ENCODE results near the gene HFE. TPM values are rescaled to one million over a fixed set of nuclear protein-coding genes. Genes with fewer than 3 reads are reported as not detected.

Gene HFE
- polyA plus RNA-seq, 2 of the 4 experiments (the other 2 are of a cell fraction), result 19.9 to 31.7 TPM

GRCh38 chr6:26103770-26104456, 16.7 kb downstream of the HFE start (continued):
- TF ChIP-seq FOSL2 (IDR thresholded peaks at IDR 0.05) (no peak), FOSL2 (CRISPR knock-in tag; IDR thresholded peaks at IDR 0.05) (no peak), CTCF (IDR thresholded peaks at IDR 0.05) (peak; percentile 18; the same call in 2 of the 3 replicates)

- Histone ChIP-seq H3K4me2 (peak overlapping the region; percentile 96), H3K4me3 (peak overlapping the region; percentile 43), H3K27ac (peak overlapping the region; percentile 85 to 87), H3K4me1 (peaks cover 19% of the 10 kb centered on the region), H3K9me3 (0 out of 3 replicates have a peak, but pooled peaks cover 5% of the 10 kb centered on the region)
- CTCF ChIA-PET, result interaction anchor here (0.6 to 20.7 kb wide), 7 partner anchors 11 to 1988 kb away, joined by 3 to 580 read pairs (median 4); partner anchors contain the start of gene HFE
- peak; percentile 12 to 66; a peak in 4 of 6 replicates for ATAC-seq
- POLR2A ChIA-PET, result interaction anchor here (0.6 to 3.9 kb wide), 12 partner anchors 13 to 1789 kb away, joined by 3 to 145 read pairs (median 5); a partner anchor contains a TSS
- no peak for TF ChIP-seq PBX3 (IDR thresholded peaks at IDR 0.05)
- TF ChIP-seq MAX (IDR thresholded peaks at IDR 0.05), result 0 out of 2 replicates have a peak, but pooled peaks have one; percentile 36
- TF ChIP-seq TFCP2L1 (CRISPR knock-in tag; IDR thresholded peaks at IDR 0.05), result 0 out of 2 replicates have a peak, but pooled peaks have one; percentile 5
- 32% methylated on average over 22 of the region's 22 CpGs for WGBS (ENCODE audit: missing lambda C conversion rate)
- DNase-seq (ENCODE audit: low read depth in 1 of 2, low spot score in 1 of 2), result peak in 1 of 2 experiments; percentile 75
- FAIRE-seq, result no peak
These were observed 17.4 kb downstream of the HFE start for GRCh38 chr6:26104457-26105108.

- Histone ChIP-seq H3K4me3 (no peak overlapping the region), H3K4me1 (peaks cover 19% of the 10 kb centered on the region), H3K9me3 (0 out of 3 replicates have a peak, but pooled peaks cover 5% of the 10 kb centered on the region), H3K4me2 (peak overlapping the region; percentile 96), H3K27ac (peak overlapping the region; percentile 85 to 87; a peak in 5 of 6 replicates)
- ATAC-seq (no peak), DNase-seq (ENCODE audit: low read depth in 1 of 2, low spot score in 1 of 2) (no peak), FAIRE-seq (no peak)
- CTCF ChIA-PET, result interaction anchor here (0.6 to 20.7 kb wide), 5 partner anchors 10 to 333 kb away, joined by 3 to 580 read pairs (median 4); partner anchors contain the start of gene HFE
- 95% methylated on average over 8 of the region's 8 CpGs for WGBS (ENCODE audit: missing lambda C conversion rate)
- TF ChIP-seq HOXB13 (CRISPR knock-in tag; IDR thresholded peaks at IDR 0.05; ENCODE audit: low read depth) (no peak), FOSB (CRISPR knock-in tag; IDR thresholded peaks at IDR 0.05) (no peak), JUNB (IDR thresholded peaks at IDR 0.05) (no peak), CBX8 (IDR thresholded peaks at IDR 0.05) (no peak), TP53 (CRISPR knock-in tag; IDR thresholded peaks at IDR 0.05) (no peak), HMGXB4 (CRISPR knock-in tag; IDR thresholded peaks at IDR 0.05; ENCODE audit: borderline replicate concordance) (no peak), CHD2 (IDR thresholded peaks at IDR 0.05; ENCODE audit: low read length, partially characterized antibody) (no peak), HOXA7 (CRISPR knock-in tag; IDR thresholded peaks at IDR 0.05) (no peak), REST (IDR thresholded peaks at IDR 0.05) (no peak), RAD21 (conservative IDR thresholded peaks at IDR 0.05 in 1 of 2, IDR thresholded peaks at IDR 0.05 in 1 of 2) (no peak), JUN (IDR thresholded peaks at IDR 0.05) (no peak), ESRRA (IDR thresholded peaks at IDR 0.05; ENCODE audit: borderline replicate concordance, low read length) (no peak)
- POLR2A ChIA-PET, result interaction anchor here (0.7 to 3.9 kb wide), 10 partner anchors 15 to 84 kb away, joined by 3 to 145 read pairs (median 7); a partner anchor contains a TSS
These were observed 18.0 kb downstream of the HFE start for GRCh38 chr6:26105109-26105730.

All from A549 (cell line).